K562 (cell line): Measurements from ENCODE around the gene SEC61A1. TPM values are rescaled to one million over a fixed set of nuclear protein-coding genes. Genes with fewer than 3 reads are reported as not detected.

ENCODE experiments used
- AFF1 ChIP-seq, 2 experiments: fragments of 450-650 bp; IDR thresholded peaks; 2 replicates each; pipeline ENCODE4 v1.6.1; 2018; ENCODE audit warnings: mild to moderate bottlenecking in 2 of 2, low read depth in 1 of 2; ENCODE audit not compliant: partially characterized antibody in 2 of 2
- CCNT2 ChIP-seq: IDR thresholded peaks from 2 replicates; pipeline ENCODE4 v1.6.1; 2011; ENCODE audit warnings: borderline replicate concordance, low read depth, mild to moderate bottlenecking, moderate library complexity, mixed read lengths, low read length; ENCODE audit not compliant: insufficient read length; ENCODE audit errors: extremely low read depth
- DNMT1 ChIP-seq: fragments of 450-650 bp; IDR thresholded peaks from 2 replicates; pipeline ENCODE4 v1.6.1; 2016; ENCODE audit warnings: antibody characterized with exemption, mild to moderate bottlenecking
- FOXP1 ChIP-seq: sonication (generic); formaldehyde crosslinking; IDR thresholded peaks from 2 replicates; pipeline ENCODE4 v1.8.0; 2022; ENCODE audit warnings: mild to moderate bottlenecking, missing genetic modification reagents
- NR4A1 ChIP-seq, 2 experiments: fragments of 250-450 bp in 1 of 2; fragments of 450-650 bp in 1 of 2; sonication (Bioruptor Pico) in 1 of 2; IDR thresholded peaks; 2 replicates each; pipeline versions ENCODE4 v1.4.0 to v1.6.1; 2016 to 2020; ENCODE audit warnings: mild to moderate bottlenecking in 2 of 2, missing compliant biosample characterization in 1 of 2, missing genetic modification characterization in 1 of 2, moderate library complexity in 1 of 2
- RFX5 ChIP-seq: IDR thresholded peaks from 2 replicates; pipeline ENCODE4 v1.6.1; 2011; ENCODE audit warnings: low read depth, mild to moderate bottlenecking, improper control_type of control experiment, low read length
- RFX7 ChIP-seq: fragments of 250-450 bp; sonication (Bioruptor Pico); IDR thresholded peaks from 2 replicates; pipeline ENCODE4 v1.5.1; 2021; ENCODE audit warnings: mild to moderate bottlenecking
- ZBTB2 ChIP-seq: fragments of 450-650 bp; IDR thresholded peaks from 2 replicates; pipeline ENCODE4 v1.6.1; 2016; ENCODE audit warnings: antibody characterized with exemption
- ZBTB33 ChIP-seq: sonication (generic); formaldehyde crosslinking; IDR thresholded peaks from 2 replicates; pipeline ENCODE4 v1.8.1; 2023; ENCODE audit warnings: mild to moderate bottlenecking, missing genetic modification reagents
- ZC3H8 ChIP-seq: fragments of 450-650 bp; IDR thresholded peaks from 2 replicates; pipeline ENCODE4 v1.6.1; 2017
- ZFPM2 ChIP-seq: fragments of 250-450 bp; sonication (Bioruptor Pico); IDR thresholded peaks from 2 replicates; pipeline ENCODE4 v1.5.1; 2022; ENCODE audit warnings: mild to moderate bottlenecking
- ZNF175 ChIP-seq: fragments of 200-800 bp; sonication (Bioruptor generic); IDR thresholded peaks from 2 replicates; pipeline ENCODE4 v1.6.1; 2016; ENCODE audit warnings: low read depth, mild to moderate bottlenecking, missing genetic modification characterization, missing compliant biosample characterization
- ZNF609 ChIP-seq: sonication (generic); formaldehyde crosslinking; IDR thresholded peaks from 2 replicates; pipeline ENCODE4 v1.8.1; 2023; ENCODE audit warnings: missing genetic modification reagents, mild to moderate bottlenecking, borderline replicate concordance
- polyA plus RNA-seq, 8 experiments: library from polyadenylated mRNA; depleted of rRNA in 4 of 8; stranded (reverse) in 5 of 8; unstranded in 3 of 8; fragments of >200 nt; fragmentation: Nextera tagmentation in 2 of 8; fragmentation: Illumina TruSeq in 1 of 8; extraction: Ambion mirVana in 2 of 8; extraction: Trizol in 1 of 8; gene quantifications; 2 replicates each; pipeline versions ENCODE4 v1.2.1 to v1.2.3, GENCODE V29; 2011 to 2014; ENCODE audit warnings: inconsistent platforms in 1 of 8, missing spikeins in 1 of 8
- total RNA-seq, 7 experiments: library from RNA; depleted of rRNA in 6 of 7; stranded (reverse); fragments of >200 nt in 6 of 7; fragmentation: Illumina TruSeq in 2 of 7; extraction: Trizol in 2 of 7; gene quantifications; 2 replicates each; pipeline versions ENCODE4 v1.2.1 to v1.2.3, GENCODE V29; 2011 to 2021; ENCODE audit warnings: low replicate concordance in 1 of 7

Gene SEC61A1
- total and polyA plus RNA-seq, 9 of the 15 experiments (the other 6 are each of a cell fraction or from before 2014, with no cell fraction given) = 1.9 to 140 (median 79.1) TPM

GRCh38 chr3:128075522-128076482 is 23.6 kb downstream of the SEC61A1 start (continued):
- no peak for TF ChIP-seq ZNF609 (CRISPR knock-in tag)
- TF ChIP-seq ZC3H8 = no peak
- no peak for TF ChIP-seq RFX5
- TF ChIP-seq AFF1 (IDR thresholded peaks at IDR 0.05; ENCODE audit: low read depth in 1 of 2, partially characterized antibody in 2 of 2) = no peak
- no peak for TF ChIP-seq ZFPM2 (CRISPR knock-in tag)
- peak; percentile 81 for TF ChIP-seq CCNT2
- TF ChIP-seq ZBTB33 (CRISPR knock-in tag) = no peak
- TF ChIP-seq NR4A1 (CRISPR knock-in tag; IDR thresholded peaks at IDR 0.05) = no peak
- TF ChIP-seq NR4A1 (tag; IDR thresholded peaks at IDR 0.05) = no peak
- peak; percentile 66 for TF ChIP-seq ZBTB2
- TF ChIP-seq DNMT1 = no peak
- no peak for TF ChIP-seq ZNF175 (CRISPR knock-in tag)
- TF ChIP-seq RFX7 (CRISPR knock-in tag) = no peak
- no peak for TF ChIP-seq FOXP1 (CRISPR knock-in tag)
